ENCODE measurements around the gene CHN1.
A peak's percentile ranks its signal among the peaks of the same experiment; 100 is the strongest.

Gene CHN1

DNA sequence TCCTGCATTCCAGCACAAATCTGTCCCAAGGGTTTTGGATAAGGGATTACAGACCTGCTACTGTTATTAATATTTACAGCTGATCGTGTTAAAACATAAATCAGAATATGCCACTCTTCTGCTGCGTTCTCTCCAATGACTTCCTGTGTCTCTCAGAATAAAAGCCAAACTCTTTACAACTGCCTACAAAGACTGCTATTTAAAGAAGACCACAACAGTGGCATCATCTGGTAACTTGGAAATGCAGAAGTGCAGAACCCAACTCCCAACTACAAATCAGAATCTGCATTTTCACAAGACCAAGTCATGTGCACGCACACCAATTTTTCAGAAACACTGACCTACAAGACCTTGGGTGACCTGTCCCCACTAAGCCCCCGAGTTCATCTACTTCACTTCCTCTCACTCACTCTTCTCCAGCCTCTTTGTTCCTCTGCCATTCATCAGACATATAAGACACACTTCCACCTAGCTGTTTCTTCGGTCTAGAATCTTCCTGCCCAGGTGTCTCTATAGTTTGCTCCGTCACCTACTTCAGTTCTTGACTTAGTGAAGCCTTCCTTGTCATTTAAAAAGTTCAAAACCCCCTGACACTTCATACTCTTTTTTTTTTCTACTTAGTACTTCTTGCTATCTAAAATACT lies 36.0 kb downstream of the CHN1 start:
- no peaks in the 10 kb centered on the region for H3K36me3 ChIP-seq (ENCODE audit: insufficient read depth)
- H3K4me3 ChIP-seq (IDR thresholded peaks at IDR 0.05; ENCODE audit: insufficient read depth, low read depth, low read length), result no peak overlapping the region
- peaks cover 34% of the 10 kb centered on the region for H3K4me1 ChIP-seq (ENCODE audit: low read depth, poor library complexity, severe bottlenecking)
- H2AFZ ChIP-seq (ENCODE audit: low read depth), result no peak overlapping the region
- H3K4me2 ChIP-seq, result no peak overlapping the region
- no peaks in the 10 kb centered on the region for H4K20me1 ChIP-seq (ENCODE audit: insufficient read depth)
- TF ChIP-seq, protein P1, sequence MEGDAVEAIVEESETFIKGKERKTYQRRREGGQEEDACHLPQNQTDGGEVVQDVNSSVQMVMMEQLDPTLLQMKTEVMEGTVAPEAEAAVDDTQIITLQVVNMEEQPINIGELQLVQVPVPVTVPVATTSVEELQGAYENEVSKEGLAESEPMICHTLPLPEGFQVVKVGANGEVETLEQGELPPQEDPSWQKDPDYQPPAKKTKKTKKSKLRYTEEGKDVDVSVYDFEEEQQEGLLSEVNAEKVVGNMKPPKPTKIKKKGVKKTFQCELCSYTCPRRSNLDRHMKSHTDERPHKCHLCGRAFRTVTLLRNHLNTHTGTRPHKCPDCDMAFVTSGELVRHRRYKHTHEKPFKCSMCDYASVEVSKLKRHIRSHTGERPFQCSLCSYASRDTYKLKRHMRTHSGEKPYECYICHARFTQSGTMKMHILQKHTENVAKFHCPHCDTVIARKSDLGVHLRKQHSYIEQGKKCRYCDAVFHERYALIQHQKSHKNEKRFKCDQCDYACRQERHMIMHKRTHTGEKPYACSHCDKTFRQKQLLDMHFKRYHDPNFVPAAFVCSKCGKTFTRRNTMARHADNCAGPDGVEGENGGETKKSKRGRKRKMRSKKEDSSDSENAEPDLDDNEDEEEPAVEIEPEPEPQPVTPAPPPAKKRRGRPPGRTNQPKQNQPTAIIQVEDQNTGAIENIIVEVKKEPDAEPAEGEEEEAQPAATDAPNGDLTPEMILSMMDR (conservative IDR thresholded peaks at IDR 0.05; ENCODE audit: low read depth, low read length), result no peak
- H3K9ac ChIP-seq, result no peak overlapping the region
- H3K27ac ChIP-seq, result no peak overlapping the region
- H3K79me2 ChIP-seq (ENCODE audit: insufficient read depth, low read depth), result no peaks in the 10 kb centered on the region
- H3K27me3 ChIP-seq (ENCODE audit: insufficient read depth, low read depth), result no peaks in the 10 kb centered on the region

DNA sequence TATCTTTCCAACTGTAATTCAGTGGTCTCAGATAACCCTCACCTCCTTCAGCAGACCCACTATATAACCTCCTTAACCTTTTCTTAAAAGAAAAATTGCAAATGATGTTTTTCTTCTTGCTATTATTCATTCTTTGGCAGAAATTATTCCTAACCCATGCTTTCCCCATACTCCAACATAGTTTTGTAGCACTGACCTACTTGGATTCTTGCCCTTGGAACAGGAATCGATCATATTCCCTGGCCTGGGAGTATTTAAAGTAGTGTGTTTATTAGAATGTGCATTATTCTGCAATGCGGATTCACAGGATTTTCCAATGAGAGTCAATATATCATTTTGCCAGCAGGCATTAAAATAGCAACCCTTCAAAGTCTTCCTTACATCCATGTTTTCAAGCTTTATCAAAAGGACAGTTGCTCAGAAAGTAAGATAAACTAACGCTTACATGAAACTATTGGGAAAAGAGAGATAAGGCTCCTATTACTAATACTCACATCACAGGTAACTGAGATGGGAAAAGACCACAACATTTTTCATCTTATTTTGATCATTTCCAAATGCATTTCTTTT lies 37.4 kb downstream of the CHN1 start:
- H3K4me1 ChIP-seq (ENCODE audit: low read depth, poor library complexity, severe bottlenecking), result peaks cover 42% of the 10 kb centered on the region
- no peak overlapping the region for H3K4me2 ChIP-seq
- no peaks in the 10 kb centered on the region for H3K79me2 ChIP-seq (ENCODE audit: insufficient read depth, low read depth)
- H4K20me1 ChIP-seq (ENCODE audit: insufficient read depth), result no peaks in the 10 kb centered on the region
- no peak overlapping the region for H3K9ac ChIP-seq
- no peak overlapping the region for H3K4me3 ChIP-seq (IDR thresholded peaks at IDR 0.05; ENCODE audit: insufficient read depth, low read depth, low read length)
- H3K27ac ChIP-seq, result no peak overlapping the region
- H2AFZ ChIP-seq (ENCODE audit: low read depth), result no peak overlapping the region
- no peaks in the 10 kb centered on the region for H3K27me3 ChIP-seq (ENCODE audit: insufficient read depth, low read depth)
- no peaks in the 10 kb centered on the region for H3K36me3 ChIP-seq (ENCODE audit: insufficient read depth)
- TF ChIP-seq, protein P1 (conservative IDR thresholded peaks at IDR 0.05; ENCODE audit: low read depth, low read length), result no peak

- H3K27me3 ChIP-seq (ENCODE audit: insufficient read depth, low read depth), result no peaks in the 10 kb centered on the region
- H3K27ac ChIP-seq, result peak overlapping the region; percentile 89; the same call in 1 of the 2 replicates
- H3K4me1 ChIP-seq (ENCODE audit: low read depth, poor library complexity, severe bottlenecking), result peaks cover 42% of the 10 kb centered on the region
- TF ChIP-seq, protein P1 (conservative IDR thresholded peaks at IDR 0.05; ENCODE audit: low read depth, low read length), result no peak
- no peaks in the 10 kb centered on the region for H3K79me2 ChIP-seq (ENCODE audit: insufficient read depth, low read depth)
- H2AFZ ChIP-seq (ENCODE audit: low read depth), result no peak overlapping the region
- H3K36me3 ChIP-seq (ENCODE audit: insufficient read depth), result no peaks in the 10 kb centered on the region
- no peaks in the 10 kb centered on the region for H4K20me1 ChIP-seq (ENCODE audit: insufficient read depth)
- no peak overlapping the region for H3K4me3 ChIP-seq (IDR thresholded peaks at IDR 0.05; ENCODE audit: insufficient read depth, low read depth, low read length)
- no peak overlapping the region for H3K9ac ChIP-seq
- H3K4me2 ChIP-seq, result peak overlapping the region; percentile 79
Observed at GRCh38 chr2:174967086-174967485, 38.1 kb downstream of the CHN1 start.

- peaks cover 42% of the 10 kb centered on the region for H3K4me1 ChIP-seq (ENCODE audit: low read depth, poor library complexity, severe bottlenecking)
- TF ChIP-seq, protein P1 (conservative IDR thresholded peaks at IDR 0.05; ENCODE audit: low read depth, low read length), result no peak
- H4K20me1 ChIP-seq (ENCODE audit: insufficient read depth), result no peaks in the 10 kb centered on the region
- peak overlapping the region; percentile 65 for H3K9ac ChIP-seq
- H3K27ac ChIP-seq, result peak overlapping the region; percentile 89
- no peak overlapping the region for H3K4me3 ChIP-seq (IDR thresholded peaks at IDR 0.05; ENCODE audit: insufficient read depth, low read depth, low read length)
- peak overlapping the region; percentile 65 for H2AFZ ChIP-seq (ENCODE audit: low read depth)
- no peaks in the 10 kb centered on the region for H3K27me3 ChIP-seq (ENCODE audit: insufficient read depth, low read depth)
- H3K36me3 ChIP-seq (ENCODE audit: insufficient read depth), result no peaks in the 10 kb centered on the region
- H3K4me2 ChIP-seq, result peak overlapping the region; percentile 79
- no peaks in the 10 kb centered on the region for H3K79me2 ChIP-seq (ENCODE audit: insufficient read depth, low read depth)
Observed at GRCh38 chr2:174965992-174966744, 39.0 kb downstream of the CHN1 start.

Measured in KMS-11 (cell line).